Head of caudate nucleus (tissue), 42 donors: ENCODE results near the gene HNRNPAB.
"Not testable (repeated sequence)": the region's sequence is repeated elsewhere in the genome, so short reads cannot be mapped to it uniquely, and the experiment has no call there.

Source experiments
- DNase-seq, 42 donors: peaks; one replicate each; pipeline versions ENCODE4 v3.0.0 to v3.0.0-alpha.2; 2020 to 2021; ENCODE audit warnings: mixed read lengths in 7 of 42
- intact Hi-C: fragments of 100-400 bp; cut with DNase I; formaldehyde crosslinking; loops from one replicate; pipeline ENCODE4 v1.15.0; 2022

HNRNPAB gene

GRCh38 chr5:178237431-178238312, 33.3 kb downstream of the HNRNPAB start:
- DNase-seq, result no peak
- intact Hi-C loops, result no loop called here

- no peak for DNase-seq
- intact Hi-C loops, result no loop called here
Measured at GRCh38 chr5:178238313-178238635, 33.9 kb downstream of the HNRNPAB start.

GRCh38 chr5:178238711-178239592, 34.6 kb downstream of the HNRNPAB start:
- intact Hi-C loops, result no loop called here
- DNase-seq, result no peak

- intact Hi-C loops, result not testable (repeated sequence)
- DNase-seq, result peak in 1 of 42 donors; percentile 27
Measured at GRCh38 chr5:178239626-178240301, 35.4 kb downstream of the HNRNPAB start.

GRCh38 chr5:178240341-178240741, 36.0 kb downstream of the HNRNPAB start:
- intact Hi-C loops, result no loop called here
- no peak for DNase-seq

DNA sequence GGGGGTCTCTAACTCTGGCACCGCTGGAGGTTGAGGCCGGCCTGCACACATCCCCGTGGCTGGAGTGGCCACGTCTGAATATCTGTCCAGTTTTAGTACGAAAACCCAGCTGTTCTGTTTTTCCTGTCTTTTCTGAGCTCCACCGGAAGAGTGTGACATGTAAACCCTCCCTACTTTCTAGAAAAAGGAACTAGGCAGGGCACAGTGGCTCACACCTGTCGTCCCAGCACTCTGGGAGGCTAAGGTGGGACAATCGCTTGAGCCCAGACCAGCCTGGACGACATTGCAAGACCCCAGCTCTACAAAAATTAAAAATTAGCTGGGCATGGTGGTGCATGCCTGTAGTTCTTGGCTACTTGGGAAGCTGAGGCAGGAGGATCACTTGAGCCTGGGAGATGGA, 36.4 kb downstream of the HNRNPAB start:
- intact Hi-C loops, result no loop called here
- DNase-seq, result no peak

DNA sequence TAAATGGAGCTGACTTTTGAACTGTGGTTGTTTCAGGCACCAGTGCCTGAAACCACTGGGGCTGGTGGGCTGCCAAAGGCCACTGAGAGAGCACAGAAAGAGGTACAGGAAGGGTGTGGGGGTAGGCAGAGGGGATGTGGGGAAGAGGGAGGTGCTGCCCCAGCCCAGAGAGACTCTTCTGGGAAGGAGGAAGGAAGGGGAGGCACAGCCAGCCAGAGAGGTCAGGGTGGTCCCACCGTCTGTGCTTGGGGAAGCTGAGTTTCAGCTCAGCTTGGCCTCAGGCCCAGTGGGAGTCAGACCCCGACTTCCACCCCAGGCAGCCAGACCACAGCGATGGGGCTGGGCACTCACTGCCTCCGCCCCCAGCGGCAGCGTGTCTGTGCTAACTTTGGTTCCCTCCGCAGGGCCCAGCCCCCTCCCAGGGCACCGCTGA, 36.9 kb downstream of the HNRNPAB start:
- DNase-seq, result peak in 36 of 42 donors; percentile 11 to 70 (median 45)
- intact Hi-C loops, result no loop called here

DNA sequence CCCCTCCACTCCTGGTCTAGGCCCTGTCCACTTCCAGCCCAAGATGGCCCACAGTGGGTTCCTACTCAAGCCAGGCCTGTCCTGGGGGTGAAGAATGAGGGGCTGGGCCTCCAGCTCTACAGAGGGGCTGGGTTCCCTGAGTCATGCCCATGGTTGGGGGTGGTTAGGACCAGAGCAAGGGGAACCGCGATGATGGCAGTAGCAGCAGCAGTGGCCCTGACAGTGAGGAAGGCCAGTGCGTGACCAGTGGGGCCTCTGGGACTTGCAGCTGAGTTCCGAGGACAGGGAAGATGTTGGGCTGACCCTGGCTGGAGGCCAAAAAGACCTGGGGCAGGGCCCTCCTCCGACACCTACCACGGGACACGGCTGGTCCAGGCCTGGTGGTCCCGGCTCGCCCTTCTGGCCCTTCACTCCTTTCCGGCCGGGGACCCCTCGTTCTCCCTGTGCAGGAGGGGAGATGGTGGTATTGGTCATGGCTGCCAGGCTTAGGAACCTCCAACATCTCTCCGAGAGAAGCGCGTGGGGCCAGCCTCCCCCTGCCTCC, 37.4 kb downstream of the HNRNPAB start:
- DNase-seq, result peak in 9 of 42 donors; percentile 14 to 63 (median 34)
- intact Hi-C loops, result no loop called here

DNA sequence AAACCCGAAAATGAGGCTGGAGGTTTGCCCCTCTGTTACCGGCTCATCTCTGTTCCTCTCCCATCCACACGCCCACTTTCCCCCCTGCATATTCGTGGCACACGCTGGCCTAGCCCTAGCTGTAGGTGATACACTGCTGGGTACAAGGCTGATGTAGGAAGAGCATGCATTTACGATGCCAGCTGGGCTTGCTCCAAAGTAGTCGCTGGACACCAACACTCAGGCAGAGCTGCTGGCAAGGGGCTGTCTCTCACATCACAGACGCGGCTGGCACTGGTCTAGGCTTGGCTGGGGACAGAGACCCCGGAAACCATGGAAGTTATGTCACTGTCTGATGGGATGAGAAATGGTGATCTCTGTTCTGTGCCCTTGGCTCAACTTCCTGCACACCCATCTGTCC, 38.1 kb downstream of the HNRNPAB start:
- intact Hi-C loops, result no loop called here
- no peak for DNase-seq

DNA sequence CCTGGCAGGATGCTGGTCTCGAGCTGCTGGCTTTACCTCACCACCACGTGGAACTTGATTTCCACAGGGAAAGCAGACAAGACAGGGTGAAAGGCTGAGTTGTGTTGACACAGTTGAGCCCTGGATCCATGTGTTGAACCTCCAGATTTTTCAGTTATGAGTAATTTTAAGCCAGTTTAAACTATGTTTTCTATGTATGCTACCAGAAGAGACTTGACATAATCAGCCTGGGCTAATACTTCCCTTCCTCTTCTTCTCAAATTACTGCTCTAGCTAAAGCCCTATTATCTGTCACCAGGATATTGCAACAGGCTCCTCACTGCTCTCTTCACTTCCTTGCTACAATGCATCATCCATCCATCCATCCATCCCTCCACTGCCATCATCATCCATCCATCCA, 40.2 kb downstream of the HNRNPAB start:
- DNase-seq, result no peak
- intact Hi-C loops, result no loop called here

DNA sequence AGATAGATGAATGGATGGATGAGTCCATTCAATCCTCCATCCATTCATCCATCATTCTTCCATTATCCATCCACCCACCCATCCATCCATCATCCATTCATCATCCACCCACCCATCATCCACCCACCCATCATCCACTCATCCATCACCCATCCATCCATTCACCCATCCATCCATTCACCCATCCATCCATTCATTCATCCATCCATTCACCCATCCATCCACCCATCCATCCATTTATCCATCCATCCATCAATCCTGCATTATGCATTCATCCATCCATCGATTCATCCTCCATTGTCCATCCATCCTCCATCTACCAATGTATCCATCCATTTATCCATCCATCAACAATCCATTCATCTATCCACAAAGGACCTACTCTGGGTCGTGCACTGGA, 41.1 kb downstream of the HNRNPAB start:
- intact Hi-C loops, result no loop called here
- DNase-seq, result no peak

DNA sequence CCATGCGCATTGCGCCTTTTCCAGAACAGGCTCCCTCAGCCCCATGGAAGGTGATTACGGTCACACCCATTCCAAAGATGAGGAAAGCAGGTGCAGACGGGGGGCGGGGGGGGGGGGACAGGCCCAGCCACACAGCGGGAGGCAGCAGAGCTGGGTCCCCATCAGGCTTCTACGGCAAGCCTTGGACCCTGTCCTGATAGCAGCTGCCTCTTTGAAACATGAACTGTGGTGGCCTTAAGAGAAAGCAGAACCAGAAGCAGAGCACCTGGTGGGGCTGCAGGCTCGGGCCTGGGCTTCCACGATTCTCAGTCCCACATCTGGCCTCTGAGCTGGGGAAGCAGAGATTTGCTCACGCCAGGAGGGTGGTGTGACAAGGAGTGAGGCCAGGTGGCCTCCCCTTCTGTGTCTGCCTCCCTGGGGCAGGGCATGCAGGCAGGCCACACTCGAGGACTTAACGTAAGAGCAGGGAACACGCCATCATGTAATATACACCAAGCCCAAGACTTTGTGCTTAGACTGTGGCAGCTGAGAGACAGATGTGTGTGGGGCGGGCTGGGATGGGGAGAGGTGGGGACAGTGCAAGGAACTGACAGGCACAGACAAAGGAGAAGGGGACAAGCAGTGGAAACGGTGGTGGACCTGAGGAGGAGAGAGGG, 42.4 kb downstream of the HNRNPAB start:
- DNase-seq, result no peak
- intact Hi-C loops, result no loop called here

GRCh38 chr5:178247481-178248456, 43.4 kb downstream of the HNRNPAB start:
- DNase-seq, result no peak
- intact Hi-C loops, result no loop called here

- intact Hi-C loops, result no loop called here
- DNase-seq, result no peak
Measured at GRCh38 chr5:178248750-178249149, 44.4 kb downstream of the HNRNPAB start.

DNA sequence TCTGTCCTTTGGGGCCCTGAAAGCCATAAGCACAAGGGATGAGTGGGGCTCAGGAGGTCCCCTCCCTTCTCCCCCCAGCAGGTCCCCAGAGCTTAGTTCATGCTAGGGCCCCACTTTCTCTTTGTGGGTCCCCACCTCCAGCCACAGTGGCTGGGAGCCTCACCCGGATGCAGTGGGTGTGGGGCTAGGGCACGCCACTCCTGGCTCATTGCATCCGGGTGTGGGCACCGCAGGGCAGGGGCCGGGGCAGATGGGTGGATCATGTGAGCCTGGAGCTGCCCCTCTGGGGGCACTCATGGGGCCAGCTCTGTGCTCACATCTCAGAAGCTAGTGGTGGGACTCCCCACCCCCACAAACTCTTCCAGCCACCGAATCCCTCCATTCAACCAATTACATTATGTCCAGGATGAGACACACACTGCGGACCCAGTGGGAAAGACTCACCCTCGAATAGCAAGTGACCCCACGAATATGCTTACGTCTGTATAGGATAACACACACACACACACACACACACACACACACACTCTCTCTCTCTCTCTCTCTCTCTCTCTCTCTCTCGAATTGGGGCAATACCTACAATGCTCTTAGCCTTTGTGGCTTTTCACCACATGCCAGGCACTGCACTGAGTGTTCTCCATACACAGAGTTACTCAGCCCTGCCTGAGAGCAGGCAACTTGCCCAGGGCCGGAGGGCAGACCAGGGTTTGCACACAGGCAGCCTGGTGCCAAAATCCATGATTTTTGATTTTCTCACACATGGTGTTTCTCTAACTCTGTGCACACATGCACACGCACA, 45.1 kb downstream of the HNRNPAB start:
- peak in 6 of 42 donors; percentile 26 to 64 (median 36) for DNase-seq
- intact Hi-C loops, result no loop called here

DNA sequence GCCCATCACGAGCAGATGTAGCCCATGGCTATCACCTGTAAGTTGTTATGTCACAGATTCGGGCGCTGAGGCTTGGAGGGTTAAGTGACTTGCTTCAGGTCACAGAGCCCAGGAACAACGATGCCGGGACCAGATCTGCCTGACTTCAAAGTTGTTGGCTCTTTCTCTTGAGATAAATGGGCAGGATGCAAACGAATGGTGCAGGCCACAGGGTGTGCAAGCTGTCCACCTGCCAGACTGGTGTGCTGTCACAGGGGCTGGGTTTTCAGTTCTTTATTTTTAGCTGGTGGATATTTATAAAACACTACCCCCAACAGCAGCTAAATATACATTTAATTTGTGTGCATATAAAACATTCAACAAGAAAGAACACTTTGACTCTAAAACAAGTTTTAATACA, 45.9 kb downstream of the HNRNPAB start:
- intact Hi-C loops, result no loop called here

GRCh38 chr5:178252258-178252657, 47.9 kb downstream of the HNRNPAB start:
- DNase-seq, result no peak
- intact Hi-C loops, result no loop called here

More for the DNA sequence above, 45.9 kb downstream of the HNRNPAB start:
- no peak for DNase-seq
